HG03520 (cell line): ENCODE results near the gene PCDHB13.
"Not testable (repeated sequence)": the region's sequence is repeated elsewhere in the genome, so short reads cannot be mapped to it uniquely, and the experiment has no call there.

Experiments
- ATAC-seq: cut with Tn5 transposase; IDR thresholded peaks from one replicate; pipeline ENCODE4 v1.9.1; 2021; ENCODE audit warnings: mild to moderate bottlenecking, moderate library complexity; ENCODE audit not compliant: unreplicated experiment

Gene PCDHB13

GRCh38 chr5:141201126-141201525 lies 12.6 kb upstream of the PCDHB13 start:
- ATAC-seq = not testable (repeated sequence)

- not testable (repeated sequence) for ATAC-seq
Observed at GRCh38 chr5:141201646-141202045, 12.1 kb upstream of the PCDHB13 start.

DNA sequence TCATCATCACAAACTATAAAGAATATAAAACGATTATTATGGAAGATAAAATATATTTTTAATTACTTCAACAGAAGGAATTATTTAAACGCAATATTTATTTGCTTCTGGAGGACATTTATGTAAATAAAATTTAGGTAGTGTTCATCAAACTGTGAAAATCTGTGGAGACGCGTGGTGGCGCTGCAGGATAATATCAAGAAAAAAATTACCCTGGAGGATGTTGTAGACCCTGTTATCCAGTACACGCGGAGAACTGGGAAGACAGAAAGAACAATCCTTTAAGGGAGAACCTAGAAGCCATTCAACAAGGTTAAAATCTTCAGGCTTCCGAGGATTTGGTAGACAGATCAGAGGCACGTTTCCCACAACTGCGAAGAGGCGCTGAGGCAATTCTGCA lies 5.2 kb upstream of the PCDHB13 start, which contains the start of gene PCDHB12:
Gene PCDHB12 (plus strand): TSS at position 242 of the 400 bp plus-strand sequence. CDS start 189 bp downstream, outside the sequence.
- no peak for ATAC-seq

DNA sequence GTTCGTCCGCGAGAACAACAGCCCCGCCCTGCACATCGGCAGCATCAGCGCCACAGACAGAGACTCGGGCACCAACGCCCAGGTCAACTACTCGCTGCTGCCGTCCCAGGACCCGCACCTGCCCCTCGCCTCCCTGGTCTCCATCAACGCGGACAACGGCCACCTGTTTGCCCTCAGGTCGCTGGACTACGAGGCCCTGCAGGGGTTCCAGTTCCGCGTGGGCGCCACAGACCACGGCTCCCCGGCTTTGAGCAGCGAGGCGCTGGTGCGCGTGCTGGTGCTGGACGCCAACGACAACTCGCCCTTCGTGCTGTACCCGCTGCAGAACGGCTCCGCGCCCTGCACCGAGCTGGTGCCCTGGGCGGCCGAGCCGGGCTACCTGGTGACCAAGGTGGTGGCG lies 3.4 kb upstream of the PCDHB13 start:
- ATAC-seq = not testable (repeated sequence)

- ATAC-seq = not testable (repeated sequence)
Observed at GRCh38 chr5:141210849-141211248, 2.9 kb upstream of the PCDHB13 start.

GRCh38 chr5:141214583-141214982 lies 864 bp downstream of the PCDHB13 start:
- ATAC-seq = not testable (repeated sequence)

- not testable (repeated sequence) for ATAC-seq
Observed at GRCh38 chr5:141215504-141215903, 1.8 kb downstream of the PCDHB13 start.

- ATAC-seq = not testable (repeated sequence)
Observed at GRCh38 chr5:141216035-141216434, 2.3 kb downstream of the PCDHB13 start.

- ATAC-seq = no peak
Observed at GRCh38 chr5:141223112-141223783, 9.5 kb downstream of the PCDHB13 start, which contains the start of gene PCDHB14. Gene PCDHB14 (plus strand): TSS chr5:141223343. CDS start chr5:141223506, 163 bp downstream.

- not testable (repeated sequence) for ATAC-seq
Observed at GRCh38 chr5:141224844-141225243, 11.1 kb downstream of the PCDHB13 start.

DNA sequence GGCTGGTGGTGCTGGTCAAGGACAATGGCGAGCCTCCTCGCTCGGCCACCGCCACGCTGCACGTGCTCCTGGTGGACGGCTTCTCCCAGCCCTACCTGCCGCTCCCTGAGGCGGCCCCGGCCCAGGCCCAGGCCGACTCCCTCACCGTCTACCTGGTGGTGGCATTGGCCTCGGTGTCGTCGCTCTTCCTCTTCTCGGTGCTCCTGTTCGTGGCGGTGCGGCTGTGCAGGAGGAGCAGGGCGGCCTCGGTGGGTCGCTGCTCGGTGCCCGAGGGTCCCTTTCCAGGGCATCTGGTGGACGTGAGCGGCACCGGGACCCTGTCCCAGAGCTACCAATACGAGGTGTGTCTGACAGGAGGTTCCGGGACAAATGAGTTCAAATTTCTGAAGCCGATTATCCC lies 11.7 kb downstream of the PCDHB13 start:
- ATAC-seq = not testable (repeated sequence)

DNA sequence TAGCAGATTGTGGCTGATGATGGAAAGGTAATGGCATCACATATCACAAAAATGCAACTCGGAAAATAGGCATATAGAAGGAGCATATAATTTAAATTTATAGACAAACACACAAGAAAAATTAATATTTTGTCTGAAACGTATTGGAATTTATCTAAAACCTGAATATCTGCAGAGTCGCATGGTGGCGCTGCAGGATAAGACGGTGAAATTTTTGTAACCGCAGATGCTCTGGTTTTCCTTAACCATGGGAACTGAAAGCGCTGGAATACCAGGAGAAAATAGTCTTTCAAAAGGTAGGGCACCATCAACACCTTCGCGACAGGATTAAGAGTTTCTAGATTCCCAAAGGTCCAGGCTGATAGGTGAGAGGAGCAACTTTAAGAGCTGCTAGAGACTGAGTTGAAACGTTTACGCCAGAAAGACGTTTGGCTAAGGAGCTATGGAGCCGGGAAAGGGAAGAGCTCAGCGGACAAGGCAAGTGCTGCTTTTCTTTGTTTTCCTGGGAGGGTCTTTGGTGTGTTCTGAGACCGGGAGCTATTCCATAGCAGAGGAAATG lies 20.5 kb downstream of the PCDHB13 start:
- ATAC-seq = no peak

- ATAC-seq = not testable (repeated sequence)
Observed at GRCh38 chr5:141235922-141236321, 22.2 kb downstream of the PCDHB13 start.

DNA sequence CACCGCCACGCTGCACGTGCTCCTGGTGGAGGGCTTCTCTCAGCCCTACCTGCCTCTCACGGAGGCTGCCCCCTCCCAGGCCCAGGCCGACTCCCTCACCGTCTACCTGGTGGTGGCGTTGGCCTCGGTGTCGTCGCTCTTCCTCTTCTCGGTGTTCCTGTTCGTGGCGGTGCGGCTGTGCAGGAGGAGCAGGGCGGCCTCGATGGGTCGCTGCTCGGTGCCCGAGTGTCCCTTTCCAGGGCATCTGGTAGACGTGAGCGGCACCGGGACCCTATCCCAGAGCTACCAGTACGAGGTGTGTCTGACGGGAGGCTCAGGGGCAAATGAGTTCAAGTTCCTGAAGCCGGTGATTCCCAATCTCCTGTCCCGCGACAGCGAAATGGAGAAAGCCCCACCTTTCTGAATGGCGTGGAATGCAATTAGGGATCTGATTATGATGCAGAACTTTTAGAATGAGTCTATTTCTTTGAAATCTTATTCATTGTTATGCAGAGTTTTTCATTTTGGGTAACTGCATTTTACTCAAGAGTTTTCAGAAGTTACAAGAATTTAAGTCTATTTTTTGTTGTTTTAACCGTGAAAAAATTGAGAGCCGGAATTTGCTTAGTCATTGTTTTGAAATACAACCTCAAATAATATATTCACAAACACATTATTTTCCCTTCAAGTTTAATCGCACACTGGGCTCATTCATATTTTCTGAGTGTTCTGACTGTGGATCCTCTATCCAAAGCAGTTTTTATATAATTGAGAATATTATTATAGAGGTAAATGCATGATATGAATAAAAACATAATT lies 23.0 kb downstream of the PCDHB13 start:
- ATAC-seq = no peak

- no peak for ATAC-seq
Observed at GRCh38 chr5:141241496-141241895, 27.8 kb downstream of the PCDHB13 start.

- no peak for ATAC-seq
Observed at GRCh38 chr5:141245250-141245717, 31.6 kb downstream of the PCDHB13 start, which contains the start of gene PCDHB15. Gene PCDHB15 (plus strand): TSS chr5:141245395. CDS start chr5:141245579, 184 bp downstream.

DNA sequence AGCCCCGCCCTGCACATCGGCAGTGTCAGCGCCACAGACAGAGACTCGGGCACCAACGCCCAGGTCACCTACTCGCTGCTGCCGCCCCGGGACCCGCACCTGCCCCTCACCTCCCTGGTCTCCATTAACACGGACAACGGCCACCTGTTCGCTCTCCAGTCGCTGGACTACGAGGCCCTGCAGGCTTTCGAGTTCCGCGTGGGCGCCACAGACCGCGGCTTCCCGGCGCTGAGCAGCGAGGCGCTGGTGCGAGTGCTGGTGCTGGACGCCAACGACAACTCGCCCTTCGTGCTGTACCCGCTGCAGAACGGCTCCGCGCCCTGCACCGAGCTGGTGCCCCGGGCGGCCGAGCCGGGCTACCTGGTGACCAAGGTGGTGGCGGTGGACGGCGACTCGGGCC lies 33.3 kb downstream of the PCDHB13 start:
- ATAC-seq = not testable (repeated sequence)

DNA sequence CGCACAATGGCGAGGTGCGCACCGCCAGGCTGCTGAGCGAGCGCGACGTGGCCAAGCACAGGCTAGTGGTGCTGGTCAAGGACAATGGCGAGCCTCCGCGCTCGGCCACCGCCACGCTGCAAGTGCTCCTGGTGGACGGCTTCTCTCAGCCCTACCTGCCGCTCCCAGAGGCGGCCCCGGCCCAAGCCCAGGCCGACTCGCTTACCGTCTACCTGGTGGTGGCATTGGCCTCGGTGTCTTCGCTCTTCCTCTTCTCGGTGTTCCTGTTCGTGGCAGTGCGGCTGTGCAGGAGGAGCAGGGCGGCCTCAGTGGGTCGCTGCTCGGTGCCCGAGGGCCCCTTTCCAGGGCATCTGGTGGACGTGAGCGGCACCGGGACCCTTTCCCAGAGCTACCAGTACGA lies 33.7 kb downstream of the PCDHB13 start:
- not testable (repeated sequence) for ATAC-seq

DNA sequence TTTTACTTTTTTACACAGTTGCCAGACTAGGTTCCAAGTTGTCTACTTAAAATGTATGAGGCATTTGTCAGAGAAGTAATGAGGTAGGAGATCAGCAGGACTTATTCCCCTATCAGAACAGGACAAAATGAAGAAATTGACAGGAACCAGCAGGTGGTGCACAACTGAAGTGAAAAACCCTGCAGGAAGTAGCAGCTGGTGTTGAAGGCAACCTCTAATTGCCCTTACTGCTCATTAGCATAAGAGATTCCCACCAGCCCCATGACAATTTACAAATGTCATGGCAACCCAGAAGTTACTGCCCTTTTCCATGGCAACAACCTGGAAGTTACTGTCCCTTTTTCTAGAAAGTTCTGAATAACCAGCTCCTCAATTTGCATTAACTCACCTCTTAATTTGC lies 36.9 kb downstream of the PCDHB13 start:
- ATAC-seq = no peak

- ATAC-seq = no peak
Observed at GRCh38 chr5:141258464-141258863, 44.7 kb downstream of the PCDHB13 start.

GRCh38 chr5:141258948-141259347 lies 45.2 kb downstream of the PCDHB13 start:
- ATAC-seq = no peak
